ENCODE measurements around the gene RHBDL2. TPM values are rescaled to one million over a fixed set of nuclear protein-coding genes. Genes with fewer than 3 reads are reported as not detected.
"Not testable (repeated sequence)": the region's sequence is repeated elsewhere in the genome, so short reads cannot be mapped to it uniquely, and the experiment has no call there.

Gene RHBDL2
- total RNA-seq, 2 experiments from 2014 or later, result not detected

DNA sequence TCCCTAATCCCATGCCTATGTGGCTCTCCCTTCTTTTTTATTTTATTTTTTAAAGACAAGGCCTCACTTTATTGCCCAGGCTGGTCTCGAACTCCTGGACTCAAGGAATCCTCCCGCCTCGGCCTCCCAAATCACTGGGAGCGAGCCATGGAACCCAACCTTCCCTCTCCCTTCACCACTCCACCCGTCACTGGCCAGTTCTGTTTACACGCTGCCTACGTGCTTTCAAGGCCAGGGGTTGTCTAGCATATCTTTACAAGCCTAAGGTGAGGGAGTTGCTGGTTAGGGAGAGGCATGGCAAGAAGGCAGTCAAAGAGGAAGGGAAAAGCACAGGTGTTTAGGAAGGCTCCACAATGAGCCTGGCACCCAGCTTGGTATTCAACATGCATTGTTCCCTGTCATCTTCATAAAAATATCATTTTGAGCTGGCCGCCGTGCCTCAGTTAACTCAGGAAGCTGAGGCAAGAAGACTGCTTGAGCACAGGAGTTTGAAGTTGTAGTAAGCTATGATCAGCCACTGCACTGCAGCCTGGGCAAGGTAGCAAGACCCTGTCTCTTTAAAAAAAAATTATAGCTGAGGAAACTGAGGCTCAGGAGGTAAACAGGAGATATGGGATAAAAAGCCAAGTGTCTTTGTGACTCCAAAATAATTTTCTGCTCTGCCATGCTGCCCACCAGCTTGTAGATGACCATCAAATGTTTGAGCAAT is 1.1 kb downstream of the RHBDL2 start:
- CTCF ChIA-PET, result no interaction called here
- POLR2A ChIA-PET, result no interaction called here

DNA sequence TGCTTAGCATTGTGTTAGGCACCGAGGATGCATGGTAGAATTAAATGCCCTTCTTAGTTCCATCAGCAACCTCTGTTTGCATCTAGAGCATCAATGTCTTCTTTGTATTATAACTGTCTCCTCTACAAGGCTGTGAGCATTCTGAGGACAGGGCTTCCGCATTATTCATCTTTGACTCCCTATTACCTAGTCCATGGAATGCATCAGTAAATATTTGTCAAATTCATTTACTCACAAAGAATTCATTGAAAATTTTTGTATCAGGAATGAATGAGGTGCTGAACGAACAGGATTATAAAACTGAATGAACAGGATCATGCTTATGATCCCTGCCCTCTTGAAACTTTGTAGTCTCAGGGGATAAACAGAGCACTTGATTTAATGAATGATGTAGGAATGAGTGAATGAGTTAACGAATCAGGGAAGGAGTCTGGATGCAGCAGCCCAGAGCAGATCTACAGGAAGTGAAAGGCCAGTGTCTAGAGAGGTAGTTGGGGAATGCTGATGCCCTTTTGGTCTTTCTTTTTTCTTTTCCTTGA is 2.8 kb downstream of the RHBDL2 start:
- CTCF ChIA-PET, result no interaction called here

DNA sequence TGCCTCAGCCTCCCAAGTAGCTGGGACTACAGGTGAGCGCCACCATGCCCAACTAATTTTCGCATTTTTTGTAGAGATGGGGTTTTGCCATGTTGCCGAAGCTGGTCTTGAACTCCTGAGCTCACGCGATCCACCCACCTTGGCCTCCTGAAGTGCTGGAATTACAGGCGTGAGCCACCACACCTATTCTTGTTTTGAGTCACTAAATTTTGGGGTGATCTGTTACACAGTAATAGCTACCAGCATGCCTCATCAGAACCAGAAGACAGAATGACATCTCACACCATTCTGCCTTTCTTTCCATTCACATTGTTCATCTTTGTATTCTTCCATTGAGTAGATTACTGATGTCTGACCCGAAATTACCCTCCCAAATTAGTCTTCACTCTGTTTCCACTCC is 9.1 kb downstream of the RHBDL2 start:
- CTCF ChIA-PET, result interaction anchor here (0.8 kb wide), 1 partner anchor 12 kb away, joined by 3 read pairs; no protein-coding TSS in a partner anchor
- POLR2A ChIA-PET, result no interaction called here

More for the DNA sequence above, 2.8 kb downstream of the RHBDL2 start:
- POLR2A ChIA-PET, result no interaction called here

DNA sequence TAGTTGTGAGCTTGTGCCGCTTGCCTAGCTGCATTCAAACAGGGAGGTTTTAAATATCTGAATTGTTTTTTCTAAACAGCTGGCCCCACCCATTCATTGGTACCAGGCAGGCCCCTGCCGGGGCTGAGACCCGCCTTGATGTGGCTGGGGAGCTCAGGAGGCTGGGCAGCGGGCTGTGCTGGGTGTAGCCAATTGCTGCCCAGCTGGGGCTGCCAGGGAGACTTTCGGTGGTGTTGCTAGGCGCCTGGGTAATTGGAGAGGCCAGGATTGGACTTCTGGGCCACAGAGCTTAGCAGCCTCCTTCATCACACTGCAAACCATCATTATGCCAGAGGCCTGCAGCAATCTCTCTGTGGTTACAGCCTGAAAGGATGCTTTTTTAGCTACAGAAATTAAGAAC is 12.2 kb downstream of the RHBDL2 start:
- ChIA-PET CTCF (no interaction called here), POLR2A (no interaction called here)

DNA sequence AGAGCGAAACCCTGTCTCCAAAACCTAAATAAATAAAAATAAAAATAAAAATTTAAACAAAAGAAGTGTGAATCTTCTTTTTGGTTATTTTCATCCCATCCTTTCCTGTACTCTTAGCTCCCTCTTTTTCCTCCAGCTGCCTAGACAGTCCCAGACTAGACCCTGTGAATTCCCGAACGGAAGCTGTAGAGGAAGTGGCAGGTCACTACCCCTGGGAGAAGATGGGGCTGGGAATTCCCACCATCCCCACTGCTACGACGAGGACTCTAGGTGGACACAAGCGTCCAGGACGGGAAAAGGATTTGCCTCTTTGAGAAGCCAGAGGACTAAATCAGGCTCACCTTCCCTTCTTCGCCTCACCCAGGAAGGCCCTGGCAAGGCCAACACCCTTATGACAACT is 12.6 kb downstream of the RHBDL2 start:
- POLR2A ChIA-PET, result no interaction called here
- CTCF ChIA-PET, result no interaction called here

DNA sequence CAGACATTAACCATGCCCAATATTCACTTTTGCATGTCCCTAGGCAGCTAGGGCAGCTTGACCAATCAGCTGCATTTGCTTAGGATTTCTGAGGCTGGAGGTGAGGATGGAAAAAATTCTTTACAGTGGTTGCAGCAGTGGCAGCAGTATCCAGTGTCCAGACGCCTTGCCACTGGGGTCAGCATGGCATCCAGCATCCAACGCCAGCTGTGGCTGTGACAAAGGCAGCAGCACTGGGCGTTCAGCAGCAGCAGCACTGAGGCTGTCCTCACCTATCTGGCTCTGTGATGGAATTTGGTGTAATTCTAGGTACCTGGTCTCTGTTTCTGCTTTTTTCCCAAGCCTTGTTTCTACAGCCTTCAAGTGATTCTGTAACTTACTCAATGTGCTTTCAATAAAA is 15.5 kb downstream of the RHBDL2 start:
- ChIA-PET CTCF (no interaction called here), POLR2A (interaction anchor here (0.5 kb wide), 1 partner anchor 1224 kb away, joined by 4 read pairs; no protein-coding TSS in a partner anchor)

DNA sequence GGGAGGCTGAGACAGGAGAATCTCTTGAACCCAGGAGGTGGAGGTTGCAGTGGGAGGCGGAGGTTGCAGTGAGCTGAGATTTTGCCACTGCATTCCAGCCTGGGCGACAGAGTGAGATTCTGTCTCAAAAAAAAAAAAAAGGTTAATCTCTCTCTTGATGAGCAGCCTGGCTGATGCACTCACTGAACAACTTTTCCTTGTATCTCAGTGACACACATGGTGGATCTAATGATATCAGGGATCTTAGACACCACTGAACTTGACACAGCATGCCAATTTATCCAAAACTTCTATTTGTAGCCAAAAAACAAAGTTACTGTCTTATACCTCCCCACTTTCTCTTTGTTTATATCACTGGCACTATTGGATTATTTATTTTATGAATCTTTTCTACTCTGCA is 16.2 kb downstream of the RHBDL2 start:
- ChIA-PET CTCF (no interaction called here), POLR2A (no interaction called here)

DNA sequence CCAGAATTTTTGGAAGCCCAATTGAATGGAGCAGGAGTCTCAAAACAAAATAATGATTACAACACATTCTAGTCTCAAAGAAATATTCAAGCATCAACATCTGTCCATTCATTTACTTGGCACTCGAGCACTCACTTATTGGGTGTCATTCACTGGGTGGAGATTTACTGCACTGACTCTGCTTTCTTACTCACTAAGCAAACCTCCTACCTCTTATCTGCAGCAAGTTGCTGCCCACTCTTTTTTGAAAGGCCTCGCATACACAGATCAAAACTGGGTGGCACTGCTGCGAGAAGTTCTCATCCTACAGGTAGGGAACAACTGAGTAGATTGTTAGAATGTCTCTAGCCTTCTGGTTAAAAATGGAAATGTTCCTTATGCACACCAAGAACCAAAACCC is 18.0 kb downstream of the RHBDL2 start:
- ChIA-PET POLR2A (no interaction called here), CTCF (no interaction called here)

DNA sequence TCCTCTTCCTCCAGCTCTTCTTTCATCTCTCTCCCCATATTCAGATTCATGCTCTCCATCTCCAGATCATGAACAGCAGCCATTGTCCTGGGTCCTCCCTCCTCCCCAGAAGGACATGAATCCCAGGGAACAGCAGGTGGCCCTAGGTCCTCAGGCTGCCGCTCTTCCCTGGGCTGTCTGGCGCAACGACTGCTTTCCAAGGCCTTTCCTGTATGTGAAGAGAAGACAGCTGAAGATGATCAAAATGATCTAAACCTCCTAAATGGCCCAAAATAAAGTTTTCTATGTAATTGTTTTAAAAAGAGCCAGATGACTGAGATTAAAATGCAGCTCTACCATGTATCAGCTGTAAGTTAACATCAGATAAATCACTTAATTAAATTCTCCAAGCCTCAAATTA is 22.5 kb downstream of the RHBDL2 start:
- POLR2A ChIA-PET, result no interaction called here
- CTCF ChIA-PET, result interaction anchor here (0.6 kb wide), 1 partner anchor 174 kb away, joined by 3 read pairs; no protein-coding TSS in a partner anchor

DNA sequence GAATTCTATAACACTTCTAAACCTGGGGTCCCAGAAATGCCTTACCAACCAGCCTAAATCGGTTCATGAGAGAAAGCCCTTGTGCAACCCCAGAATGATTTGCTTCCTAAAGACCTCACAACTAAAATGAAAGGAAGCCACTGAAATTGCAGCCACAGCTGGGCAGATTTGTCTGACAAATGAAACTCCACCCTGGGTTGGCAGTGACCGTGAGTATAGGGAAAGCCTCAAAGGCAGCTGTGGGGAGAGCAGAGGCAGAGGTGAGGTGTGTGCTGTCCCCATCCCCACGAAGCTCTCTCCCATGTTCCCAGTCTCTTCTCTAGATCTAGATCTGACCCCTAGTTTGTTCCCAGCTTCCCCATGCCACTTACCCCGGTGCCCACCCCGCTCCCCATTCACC is 23.1 kb downstream of the RHBDL2 start:
- CTCF ChIA-PET, result no interaction called here

DNA sequence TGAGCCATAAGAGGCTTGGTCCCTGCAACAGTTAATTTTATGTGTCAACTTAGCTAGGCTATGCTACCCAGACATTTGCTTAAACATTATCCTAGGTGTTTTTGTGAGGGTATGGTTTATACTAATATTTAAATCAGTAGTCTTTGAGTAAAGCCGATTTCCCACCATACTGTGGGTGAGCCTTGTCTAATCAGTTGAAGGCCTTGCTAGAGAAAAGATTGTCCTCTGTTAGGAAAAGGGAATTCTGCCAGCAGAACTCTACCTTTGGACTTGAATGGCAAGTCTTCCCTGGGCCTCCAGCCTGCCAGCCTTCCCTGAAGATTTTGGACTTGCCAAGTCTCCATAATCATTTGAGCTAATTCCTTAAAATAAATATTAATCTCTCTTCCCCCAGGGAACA is 23.9 kb downstream of the RHBDL2 start:
- POLR2A ChIA-PET, result no interaction called here
- CTCF ChIA-PET, result no interaction called here

More for the DNA sequence above, 23.1 kb downstream of the RHBDL2 start:
- POLR2A ChIA-PET, result no interaction called here

DNA sequence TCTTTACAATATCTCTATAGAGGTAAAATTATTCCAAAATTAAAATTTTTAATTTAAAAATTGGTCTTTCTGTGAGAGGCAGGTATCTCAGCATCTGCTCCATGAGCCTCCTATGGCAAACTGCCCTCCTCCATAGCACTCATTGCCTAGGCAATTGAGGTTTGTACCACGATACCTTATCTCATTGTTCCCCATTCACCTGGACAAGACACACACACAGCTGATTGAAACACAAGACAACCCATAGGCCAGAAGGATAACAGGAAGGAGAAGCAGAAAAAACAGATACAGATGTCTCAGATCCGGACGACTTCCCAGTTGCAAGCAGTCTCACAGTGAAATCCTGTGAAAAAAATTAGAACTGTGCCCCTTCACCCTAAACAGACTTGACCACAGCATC is 24.3 kb downstream of the RHBDL2 start:
- CTCF ChIA-PET, result interaction anchor here (0.7 kb wide), 1 partner anchor 126 kb away, joined by 3 read pairs; no protein-coding TSS in a partner anchor
- POLR2A ChIA-PET, result no interaction called here

DNA sequence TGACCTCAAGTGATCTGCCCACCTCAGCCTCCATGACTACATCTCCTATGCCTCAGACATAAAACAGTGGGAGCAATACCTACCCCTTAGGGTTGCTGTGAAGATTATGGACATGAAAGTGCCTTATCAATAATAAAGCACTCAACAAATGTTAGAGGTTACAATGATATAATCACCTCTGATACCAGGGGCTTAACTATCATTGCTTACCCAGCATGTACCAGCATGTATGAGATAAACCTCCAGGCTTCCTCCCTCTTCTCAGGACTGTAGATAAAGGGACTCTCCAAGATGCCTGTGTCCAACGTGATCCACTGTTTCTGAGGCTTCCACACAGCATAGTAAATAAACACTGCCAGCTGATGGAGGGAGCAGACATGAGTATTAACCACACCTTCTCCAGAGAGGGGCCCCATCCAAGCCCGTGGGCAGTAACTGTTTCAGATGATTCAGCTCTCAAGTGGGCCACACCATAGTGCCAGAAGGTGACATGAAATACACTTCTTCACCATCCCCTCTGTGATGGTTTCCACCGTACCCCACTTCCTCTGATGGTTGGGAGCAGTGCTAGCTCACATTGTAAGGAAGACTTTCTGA is 26.2 kb downstream of the RHBDL2 start:
- CTCF ChIA-PET, result no interaction called here
- POLR2A ChIA-PET, result no interaction called here

DNA sequence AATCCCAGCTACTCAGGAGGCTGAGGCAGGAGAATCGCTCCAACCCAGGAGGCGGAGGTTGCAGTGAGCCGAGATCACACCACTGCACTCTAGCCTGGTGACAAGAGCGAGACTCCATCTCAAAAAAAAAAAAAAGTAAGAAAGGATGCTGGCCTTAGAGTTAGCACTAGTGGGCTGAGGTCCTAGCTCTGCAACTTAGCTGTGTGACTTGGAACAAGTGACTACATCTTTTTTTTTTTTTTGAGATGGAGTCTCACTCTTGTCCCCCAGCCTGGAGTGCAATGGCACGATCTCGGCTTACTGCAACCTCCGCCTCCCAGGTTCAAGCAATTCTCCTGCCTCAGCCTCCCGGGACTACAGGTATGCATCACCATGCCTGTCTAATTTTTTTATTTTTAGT is 26.7 kb downstream of the RHBDL2 start:
- POLR2A ChIA-PET, CTCF ChIA-PET: not testable (repeated sequence)

DNA sequence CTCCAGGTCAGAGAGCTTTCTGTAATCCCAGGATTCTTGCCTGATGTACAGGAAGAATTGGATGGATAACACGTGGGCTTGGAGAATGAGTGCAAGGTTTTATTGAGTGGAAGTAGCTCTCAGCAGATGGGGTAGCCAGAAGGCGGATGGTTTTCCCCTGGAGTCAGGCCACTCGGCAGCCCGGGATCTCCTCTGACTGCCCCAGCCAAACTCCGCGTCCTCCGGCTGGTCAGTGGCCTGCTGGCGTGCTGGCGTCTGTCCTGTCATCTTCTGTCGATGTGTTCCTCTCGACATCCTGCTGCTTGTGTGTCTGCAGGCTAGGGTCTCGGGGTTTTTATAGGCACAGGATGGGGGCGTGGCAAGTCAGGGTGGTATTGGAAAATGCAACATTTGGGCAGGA is 32.8 kb downstream of the RHBDL2 start:
- CTCF ChIA-PET, result no interaction called here
- POLR2A ChIA-PET, result no interaction called here

DNA sequence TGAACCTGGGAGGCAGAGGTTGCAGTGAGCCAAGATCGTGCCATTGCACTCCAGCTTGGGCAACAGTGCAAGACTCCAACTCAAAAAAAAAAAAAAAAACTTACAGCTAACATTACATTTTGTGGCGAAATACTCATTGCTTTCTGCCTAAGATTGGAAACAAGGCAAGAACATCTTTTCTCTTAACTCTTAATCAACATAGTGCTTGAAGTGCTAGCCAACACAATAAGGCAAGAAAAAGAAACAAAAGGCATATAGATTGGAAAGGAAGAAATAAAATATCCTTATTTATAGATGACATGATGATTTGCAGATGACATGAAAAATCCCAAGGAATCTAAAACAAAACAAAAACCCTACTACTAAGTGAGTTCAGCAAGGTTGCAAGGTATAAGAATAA is 35.6 kb downstream of the RHBDL2 start:
- POLR2A ChIA-PET, result no interaction called here
- CTCF ChIA-PET, result no interaction called here

DNA sequence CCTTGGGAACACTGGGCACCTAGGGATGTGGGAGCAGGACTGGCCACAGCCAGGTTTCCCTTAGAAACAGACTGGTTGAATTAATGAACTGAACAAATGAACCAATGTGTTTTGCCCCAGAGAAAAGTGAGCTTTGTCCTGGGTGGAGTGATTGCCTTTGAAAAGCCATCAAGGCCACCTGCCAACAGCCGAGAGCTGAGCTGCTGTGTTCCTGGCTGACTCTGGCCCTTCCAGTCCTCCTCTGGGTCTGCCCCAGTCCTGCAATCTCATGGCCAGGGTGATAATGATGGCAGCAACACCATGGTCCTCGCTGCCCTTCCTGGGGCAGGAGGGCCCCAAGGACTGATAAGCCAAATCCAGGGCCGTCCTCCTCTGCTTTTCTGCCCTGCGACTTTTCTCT is 42.1 kb downstream of the RHBDL2 start:
- CTCF ChIA-PET, result no interaction called here
- POLR2A ChIA-PET, result no interaction called here

DNA sequence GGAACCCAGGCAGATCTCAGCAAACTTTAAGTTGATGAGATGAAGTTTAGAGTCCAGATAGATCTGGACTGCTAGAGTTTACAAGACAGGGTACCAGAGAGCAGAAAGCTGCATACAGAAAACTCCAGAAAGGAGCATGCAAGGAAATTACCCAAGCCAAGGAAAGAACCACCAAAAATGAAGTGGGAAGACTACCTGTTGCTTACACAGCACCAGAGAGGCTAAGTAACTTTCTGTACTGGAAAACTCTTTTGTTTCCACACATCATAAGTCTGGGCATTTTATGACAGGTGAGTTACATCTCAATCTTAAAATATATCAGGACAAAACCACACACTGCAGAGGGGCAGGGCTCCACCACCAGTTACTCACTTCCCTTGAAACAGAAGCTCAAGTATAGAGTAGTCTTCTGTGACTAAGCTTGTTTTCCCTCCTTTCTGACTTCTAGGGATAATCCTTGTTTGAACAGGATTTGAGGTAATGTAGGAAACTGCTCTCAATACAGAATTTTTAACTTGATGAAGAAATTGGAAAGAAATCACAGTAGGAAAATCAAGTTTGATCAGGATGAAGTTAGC is 42.9 kb downstream of the RHBDL2 start:
- ChIA-PET POLR2A (no interaction called here), CTCF (no interaction called here)

DNA sequence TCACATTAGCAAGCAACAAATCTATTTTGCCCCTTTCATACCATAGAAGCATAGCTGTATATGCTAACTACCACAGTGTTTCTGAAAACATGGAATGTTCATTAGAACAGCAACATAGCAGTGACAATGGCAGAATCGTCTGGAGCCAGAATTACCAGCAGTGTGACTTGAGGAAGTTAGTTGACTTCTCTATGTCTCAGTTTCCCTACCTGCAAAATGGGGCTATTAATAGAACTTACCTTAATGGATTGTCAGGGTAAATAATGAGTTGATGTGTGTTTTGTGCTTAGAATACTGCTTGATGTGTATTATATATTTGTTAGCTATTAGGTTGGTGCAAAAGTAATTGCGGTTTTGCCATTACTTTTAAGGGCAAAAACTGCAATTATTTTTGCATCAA is 45.5 kb downstream of the RHBDL2 start:
- ChIA-PET POLR2A (interaction anchor here (0.6 kb wide), 1 partner anchor 1189 kb away, joined by 3 read pairs; no protein-coding TSS in a partner anchor), CTCF (interaction anchor here (0.9 kb wide), 1 partner anchor 10 kb away, joined by 3 read pairs; no protein-coding TSS in a partner anchor)

DNA sequence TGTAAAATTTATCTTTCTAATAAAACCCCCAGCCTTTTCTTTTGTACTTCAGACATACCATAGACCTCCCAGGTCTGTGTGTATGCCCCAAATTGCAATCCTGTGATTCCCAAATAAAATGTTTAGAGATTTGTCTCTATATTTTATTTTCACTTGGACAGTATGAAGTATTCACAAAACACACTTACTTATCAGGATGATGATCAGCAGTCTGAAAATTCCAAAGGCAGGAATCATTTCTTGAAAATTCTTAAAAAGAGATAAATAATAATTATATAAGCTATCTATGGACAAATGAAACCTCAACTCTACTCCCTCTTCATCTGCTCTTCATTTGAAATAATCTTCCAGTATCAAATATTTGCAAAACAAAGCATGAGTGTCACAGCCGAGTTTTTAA is 48.7 kb downstream of the RHBDL2 start:
- ChIA-PET POLR2A (no interaction called here), CTCF (no interaction called here)

DNA sequence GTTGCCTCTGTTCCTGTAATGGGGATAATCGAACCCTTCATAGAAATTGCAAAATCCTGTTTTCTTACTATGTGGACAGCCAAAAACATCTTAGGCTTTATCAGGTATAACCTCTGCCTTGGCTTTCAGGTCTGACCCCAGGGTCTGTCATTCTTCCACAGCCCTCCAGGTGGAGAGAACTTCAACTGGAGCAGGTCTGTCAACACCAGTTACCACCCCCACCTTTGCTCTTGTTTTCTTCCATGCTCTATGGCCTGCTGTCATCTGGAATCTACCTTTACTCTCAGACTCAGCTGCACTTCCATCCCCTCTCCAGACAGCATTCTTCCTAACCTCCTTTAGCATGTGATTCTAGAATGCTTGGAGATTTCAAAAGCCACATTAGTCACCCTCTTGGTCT is 49.9 kb downstream of the RHBDL2 start:
- ChIA-PET POLR2A (no interaction called here), CTCF (no interaction called here)
